GM19372 (cell line): ENCODE data around the gene DACT2.

Source experiments
- ATAC-seq: cut with Tn5 transposase; IDR thresholded peaks from one replicate; pipeline ENCODE4 v1.9.1; 2021; ENCODE audit warnings: mild to moderate bottlenecking, low read depth, moderate library complexity; ENCODE audit not compliant: unreplicated experiment

The DACT2 gene

GRCh38 chr6:168349718-168350210 lies 30.2 kb upstream of the DACT2 start:
- ATAC-seq, result no peak

GRCh38 chr6:168348186-168348585 lies 28.6 kb upstream of the DACT2 start:
- ATAC-seq, result no peak

- no peak for ATAC-seq
Measured at GRCh38 chr6:168347615-168348014, 28.0 kb upstream of the DACT2 start.

GRCh38 chr6:168347053-168347452 lies 27.5 kb upstream of the DACT2 start:
- no peak for ATAC-seq

GRCh38 chr6:168345896-168346754 lies 26.5 kb upstream of the DACT2 start:
- no peak for ATAC-seq

GRCh38 chr6:168345266-168345665 lies 25.7 kb upstream of the DACT2 start:
- ATAC-seq, result no peak

GRCh38 chr6:168344338-168344737 lies 24.8 kb upstream of the DACT2 start:
- ATAC-seq, result no peak

- no peak for ATAC-seq
Measured at GRCh38 chr6:168343239-168344150, 23.9 kb upstream of the DACT2 start.

- no peak for ATAC-seq
Measured at GRCh38 chr6:168342636-168343035, 23.1 kb upstream of the DACT2 start.

GRCh38 chr6:168341280-168341900 lies 21.8 kb upstream of the DACT2 start:
- no peak for ATAC-seq

GRCh38 chr6:168340819-168341218 lies 21.2 kb upstream of the DACT2 start:
- no peak for ATAC-seq

- no peak for ATAC-seq
Measured at GRCh38 chr6:168338777-168339176, 19.2 kb upstream of the DACT2 start.

GRCh38 chr6:168336967-168337366 lies 17.4 kb upstream of the DACT2 start:
- ATAC-seq, result no peak

- no peak for ATAC-seq
Measured at GRCh38 chr6:168333989-168334388, 14.4 kb upstream of the DACT2 start.

GRCh38 chr6:168333491-168333890 lies 13.9 kb upstream of the DACT2 start:
- no peak for ATAC-seq

GRCh38 chr6:168333039-168333438 lies 13.5 kb upstream of the DACT2 start:
- ATAC-seq, result no peak

- no peak for ATAC-seq
Measured at GRCh38 chr6:168332020-168332419, 12.4 kb upstream of the DACT2 start.

GRCh38 chr6:168331058-168331457 lies 11.5 kb upstream of the DACT2 start:
- ATAC-seq, result no peak

- no peak for ATAC-seq
Measured at GRCh38 chr6:168330403-168330802, 10.8 kb upstream of the DACT2 start.

- ATAC-seq, result no peak
Measured at GRCh38 chr6:168328086-168328485, 8.5 kb upstream of the DACT2 start.
